ENCODE data around the gene CARF. TPM values are rescaled to one million over a fixed set of nuclear protein-coding genes. Genes with fewer than 3 reads are reported as not detected.
A peak's percentile ranks its signal among the peaks of the same experiment; 100 is the strongest.
"Not testable (repeated sequence)": the region's sequence is repeated elsewhere in the genome, so short reads cannot be mapped to it uniquely, and the experiment has no call there.

The CARF gene, protein sequence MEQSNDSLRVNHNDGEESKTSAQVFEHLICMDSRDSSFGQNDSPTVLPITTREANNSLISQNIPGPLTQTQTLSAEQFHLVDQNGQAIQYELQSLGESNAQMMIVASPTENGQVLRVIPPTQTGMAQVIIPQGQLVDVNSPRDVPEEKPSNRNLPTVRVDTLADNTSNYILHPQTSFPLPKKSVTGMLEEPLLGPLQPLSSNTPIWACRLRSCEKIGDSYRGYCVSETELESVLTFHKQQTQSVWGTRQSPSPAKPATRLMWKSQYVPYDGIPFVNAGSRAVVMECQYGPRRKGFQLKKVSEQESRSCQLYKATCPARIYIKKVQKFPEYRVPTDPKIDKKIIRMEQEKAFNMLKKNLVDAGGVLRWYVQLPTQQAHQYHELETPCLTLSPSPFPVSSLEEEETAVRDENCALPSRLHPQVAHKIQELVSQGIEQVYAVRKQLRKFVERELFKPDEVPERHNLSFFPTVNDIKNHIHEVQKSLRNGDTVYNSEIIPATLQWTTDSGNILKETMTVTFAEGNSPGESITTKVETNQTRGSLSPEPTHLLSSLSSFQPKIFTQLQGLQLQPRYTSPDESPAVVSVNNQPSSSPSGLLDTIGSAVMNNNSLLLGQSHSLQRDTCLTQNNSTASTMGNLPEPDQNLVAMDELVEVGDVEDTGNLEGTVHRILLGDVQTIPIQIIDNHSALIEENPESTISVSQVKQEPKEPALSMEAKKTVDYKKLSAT
- total RNA-seq = 1 to 10 TPM; 4.0 to 5.4 TPM

DNA sequence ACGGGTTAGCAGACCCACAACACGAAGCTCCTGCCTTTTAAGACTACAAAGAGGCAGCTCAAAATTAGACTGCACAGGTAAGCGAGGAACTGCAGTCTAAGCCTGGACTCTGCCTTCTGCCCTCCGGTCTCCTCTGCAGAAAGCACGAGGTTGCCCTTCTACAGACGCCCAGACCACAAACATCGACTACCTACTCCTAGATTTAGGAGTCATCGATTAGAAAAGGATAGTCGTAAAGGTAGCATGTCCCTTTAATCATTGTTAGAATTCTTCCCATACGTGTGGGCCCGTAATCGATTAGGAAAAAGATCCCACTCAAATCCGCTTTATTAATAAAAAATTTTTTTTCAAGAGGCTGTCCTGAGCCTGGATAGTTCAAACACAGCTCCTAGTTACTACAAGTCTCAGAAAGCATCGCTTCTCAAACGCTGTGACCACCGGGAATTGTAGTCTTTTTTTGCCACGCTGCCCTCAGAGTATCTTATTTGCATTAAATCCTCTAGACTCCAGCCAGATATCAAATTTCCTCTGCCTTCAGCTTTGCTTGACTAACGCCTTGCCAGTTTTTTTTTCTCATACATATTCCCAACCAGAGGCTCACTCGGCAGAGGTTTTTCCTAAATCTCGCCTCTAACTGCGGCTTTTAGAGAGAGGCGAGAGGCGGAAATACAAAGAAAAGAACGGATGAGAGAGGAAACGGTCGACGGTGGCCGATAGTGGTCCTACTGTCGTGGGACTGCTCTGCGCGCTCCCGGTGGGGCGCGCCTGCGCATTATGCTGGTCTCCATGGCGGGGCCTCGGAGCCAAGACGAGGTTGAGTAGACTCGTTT lies at the start of gene CARF, which contains the start of gene WDR12:
TSS of gene CARF (plus strand) at position 764 of the 830 bp plus-strand sequence. CDS start 29,628 bp downstream, outside the sequence.
TSS of gene WDR12 (minus strand) at position 162 of the 830 bp plus-strand sequence. CDS start 197 bp downstream, outside the sequence.
- DNase-seq = peak; percentile 95
- H3K27me3 Mint-ChIP-seq (ENCODE audit: low read depth) = no peaks in the 10 kb centered on the region
- H3K4me1 Mint-ChIP-seq (ENCODE audit: low read depth) = peaks cover 32% of the 10 kb centered on the region
- H3K27ac Mint-ChIP-seq = peak within 1 kb of the TSS; percentile 94
- H3K9me3 Mint-ChIP-seq = no peaks in the 10 kb centered on the region
- peak within 1 kb of the TSS; percentile 87 for H3K4me3 Mint-ChIP-seq
- CTCF ChIA-PET = interaction anchor here (1.1 to 1.9 kb wide), 3 partner anchors 41 to 323 kb away, joined by 3 to 8 read pairs (median 4); no protein-coding TSS in a partner anchor
- H3K36me3 Mint-ChIP-seq (ENCODE audit: low read depth) = peaks cover 5% of the 10 kb centered on the region
- intact Hi-C loops (cut with micrococcal nuclease) = loop anchor here (1.0 to 10.0 kb wide), 12 partner anchors 40 to 1129 kb away; partner anchors contain the start of genes ABI2, ALS2, BMPR2 and FAM117B

DNA sequence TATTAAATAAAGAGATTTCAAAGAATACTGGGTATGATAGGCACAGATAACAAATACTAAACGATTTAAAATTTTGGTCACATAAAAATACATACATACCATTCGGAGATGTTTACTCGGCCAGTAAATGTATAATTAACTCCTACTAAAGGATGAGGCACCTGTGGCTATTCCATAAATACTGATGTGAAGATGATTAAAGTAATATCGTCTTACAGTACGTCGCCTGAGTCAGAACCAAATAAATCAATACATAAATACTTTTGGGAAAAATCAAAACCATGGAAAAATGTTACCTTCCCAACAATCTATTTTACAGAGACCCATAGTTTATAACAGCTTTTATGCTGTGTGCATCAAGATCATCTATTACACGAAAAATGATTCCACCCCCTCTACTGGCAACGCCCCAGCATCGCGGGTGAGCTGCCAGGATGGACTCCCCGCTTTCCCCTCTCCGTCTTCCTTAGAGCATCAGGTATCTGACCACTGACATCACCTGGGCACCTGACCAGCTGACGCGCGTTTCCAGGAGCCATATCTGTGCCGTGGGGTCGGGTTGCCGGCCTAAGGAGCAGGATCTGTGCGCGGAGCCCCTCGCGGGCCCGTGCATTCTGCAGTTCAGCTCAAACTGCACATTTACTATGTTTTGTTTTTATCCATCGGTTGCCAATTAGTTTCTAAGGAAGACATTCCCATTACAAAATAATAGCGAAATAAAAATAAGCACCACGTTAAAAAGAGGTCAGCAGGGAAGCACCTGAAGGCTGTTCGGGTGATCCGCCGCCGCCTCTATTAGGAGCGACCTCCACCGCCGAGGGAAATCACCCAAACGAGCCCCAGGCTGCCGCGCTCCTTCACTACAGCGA lies 41.4 kb upstream of the CARF start:
- DNase-seq = peak; percentile 85
- H3K36me3 Mint-ChIP-seq (ENCODE audit: low read depth) = no peaks in the 10 kb centered on the region
- H3K4me3 Mint-ChIP-seq = peak overlapping the region; percentile 88
- CTCF ChIA-PET = interaction anchor here (0.6 to 5.1 kb wide), 22 partner anchors 9 to 946 kb away, joined by 3 to 30 read pairs (median 4); no protein-coding TSS in a partner anchor
- H3K4me1 Mint-ChIP-seq (ENCODE audit: low read depth) = peaks cover 7% of the 10 kb centered on the region
- H3K9me3 Mint-ChIP-seq = no peaks in the 10 kb centered on the region
- H3K27ac Mint-ChIP-seq = peak overlapping the region; percentile 72
- no peaks in the 10 kb centered on the region for H3K27me3 Mint-ChIP-seq (ENCODE audit: low read depth)
- intact Hi-C loops (cut with micrococcal nuclease) = loop anchor here (1.0 to 5.0 kb wide), 9 partner anchors 39 to 944 kb away; partner anchors contain the start of genes BMPR2, CYP20A1, FAM117B and NBEAL1

- Mint-ChIP-seq H3K36me3 (ENCODE audit: low read depth) (no peaks in the 10 kb centered on the region), H3K4me1 (ENCODE audit: low read depth) (peaks cover 7% of the 10 kb centered on the region), H3K4me3 (peak within 1 kb of the TSS; percentile 88), H3K27me3 (ENCODE audit: low read depth) (no peaks in the 10 kb centered on the region), H3K9me3 (no peaks in the 10 kb centered on the region), H3K27ac (peak within 1 kb of the TSS; percentile 74)
- CTCF ChIA-PET = interaction anchor here (0.6 to 5.1 kb wide), 14 partner anchors 10 to 299 kb away, joined by 3 to 30 read pairs (median 4); no protein-coding TSS in a partner anchor
- DNase-seq = peak; percentile 62
- intact Hi-C loops (cut with micrococcal nuclease) = loop anchor here (1.0 to 5.0 kb wide), 6 partner anchors 40 to 943 kb away; partner anchors contain the start of genes BMPR2, CYP20A1, FAM117B and NBEAL1
Observed at GRCh38 chr2:202871300-202872141, 40.6 kb upstream of the CARF start, which contains the start of gene ICA1L. Gene ICA1L (minus strand): TSS chr2:202871766. CDS start chr2:202829009, 42,757 bp downstream.

- H3K9me3 Mint-ChIP-seq = no peaks in the 10 kb centered on the region
- H3K4me1 Mint-ChIP-seq (ENCODE audit: low read depth) = no peaks in the 10 kb centered on the region
- no peaks in the 10 kb centered on the region for H3K27me3 Mint-ChIP-seq (ENCODE audit: low read depth)
- H3K27ac Mint-ChIP-seq = no peak overlapping the region
- DNase-seq = no peak
- CTCF ChIA-PET = no interaction called here
- H3K4me3 Mint-ChIP-seq = no peak overlapping the region
- H3K36me3 Mint-ChIP-seq (ENCODE audit: low read depth) = peaks cover 8% of the 10 kb centered on the region
- intact Hi-C loops (cut with micrococcal nuclease) = no loop called here
Observed at GRCh38 chr2:202877699-202878098, 34.4 kb upstream of the CARF start.

DNA sequence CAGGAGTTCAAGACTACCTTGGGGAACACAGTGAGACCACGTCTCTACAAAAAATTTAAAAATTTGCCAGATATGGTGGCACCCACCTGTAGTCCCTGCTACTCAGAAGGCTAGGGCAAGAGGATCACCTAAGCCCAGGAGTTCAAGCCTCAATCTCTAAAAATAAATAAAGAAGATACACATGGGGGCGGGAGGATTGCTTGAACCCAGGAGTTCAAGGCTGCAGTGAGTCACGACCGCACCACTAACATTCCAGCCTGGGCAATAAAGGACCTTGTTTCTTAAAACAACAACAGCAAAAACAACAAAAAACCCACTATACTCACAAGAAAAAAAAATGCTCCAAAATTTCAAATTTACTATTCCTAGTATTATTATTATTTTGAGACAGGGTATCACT lies 30.5 kb upstream of the CARF start:
- peaks cover 26% of the 10 kb centered on the region for H3K36me3 Mint-ChIP-seq (ENCODE audit: low read depth)
- H3K9me3 Mint-ChIP-seq = no peaks in the 10 kb centered on the region
- CTCF ChIA-PET = no interaction called here
- no peaks in the 10 kb centered on the region for H3K27me3 Mint-ChIP-seq (ENCODE audit: low read depth)
- no peak overlapping the region for H3K4me3 Mint-ChIP-seq
- intact Hi-C loops (cut with micrococcal nuclease) = no loop called here
- H3K27ac Mint-ChIP-seq = no peak overlapping the region
- no peaks in the 10 kb centered on the region for H3K4me1 Mint-ChIP-seq (ENCODE audit: low read depth)
- DNase-seq = no peak

DNA sequence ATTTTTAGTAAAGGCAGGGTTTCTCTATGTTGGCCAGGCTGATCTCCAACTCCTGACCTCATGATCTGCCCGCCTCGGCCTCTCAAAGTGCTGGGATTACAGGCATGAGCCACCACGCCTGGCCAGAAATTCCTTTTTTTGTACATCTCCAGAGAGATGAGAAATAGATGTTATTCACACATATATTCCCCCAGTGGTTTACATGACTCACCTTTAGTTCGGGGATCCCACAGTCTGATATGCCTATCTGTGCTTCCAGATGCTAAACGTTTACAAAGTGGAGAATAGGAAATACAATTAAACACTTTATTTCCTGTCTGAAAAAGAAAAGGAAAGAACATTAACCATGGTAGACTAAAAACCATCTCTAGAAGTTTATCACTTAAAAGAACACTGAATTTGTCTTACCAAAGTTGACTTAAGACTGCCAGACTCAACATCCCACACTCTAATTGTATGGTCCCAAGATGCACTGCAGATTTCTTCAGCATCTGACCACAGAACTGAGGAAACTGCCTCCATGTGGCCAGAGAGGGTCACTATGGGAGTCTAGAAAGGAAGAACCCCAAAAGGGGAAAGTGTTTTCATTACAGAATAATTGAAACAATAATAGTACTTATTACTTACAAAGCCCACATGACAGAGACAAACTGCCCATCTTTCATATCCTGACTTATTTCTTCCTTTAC lies 27.9 kb upstream of the CARF start:
- Mint-ChIP-seq H3K9me3 (no peaks in the 10 kb centered on the region), H3K4me1 (ENCODE audit: low read depth) (no peaks in the 10 kb centered on the region), H3K4me3 (no peak overlapping the region), H3K27ac (no peak overlapping the region), H3K27me3 (ENCODE audit: low read depth) (no peaks in the 10 kb centered on the region), H3K36me3 (ENCODE audit: low read depth) (peaks cover 31% of the 10 kb centered on the region)
- DNase-seq = no peak
- intact Hi-C loops (cut with micrococcal nuclease) = no loop called here
- CTCF ChIA-PET = interaction anchor here (0.6 kb wide), 1 partner anchor 569 kb away, joined by 5 read pairs; no protein-coding TSS in a partner anchor

- no peak overlapping the region for H3K27ac Mint-ChIP-seq
- no peak for DNase-seq
- H3K4me3 Mint-ChIP-seq = no peak overlapping the region
- intact Hi-C loops (cut with micrococcal nuclease) = no loop called here
- H3K4me1 Mint-ChIP-seq (ENCODE audit: low read depth) = no peaks in the 10 kb centered on the region
- H3K9me3 Mint-ChIP-seq = no peaks in the 10 kb centered on the region
- H3K27me3 Mint-ChIP-seq (ENCODE audit: low read depth) = no peaks in the 10 kb centered on the region
- peaks cover 28% of the 10 kb centered on the region for H3K36me3 Mint-ChIP-seq (ENCODE audit: low read depth)
- CTCF ChIA-PET = interaction anchor here (0.6 kb wide), 1 partner anchor 568 kb away, joined by 5 read pairs; no protein-coding TSS in a partner anchor
Observed at GRCh38 chr2:202885190-202885589, 26.9 kb upstream of the CARF start.

GRCh38 chr2:202905507-202905906 lies 6.6 kb upstream of the CARF start:
- H3K4me1 Mint-ChIP-seq (ENCODE audit: low read depth) = peaks cover 34% of the 10 kb centered on the region
- H3K27me3 Mint-ChIP-seq (ENCODE audit: low read depth); H3K27ac Mint-ChIP-seq; intact Hi-C loops (cut with micrococcal nuclease); DNase-seq; CTCF ChIA-PET; H3K9me3 Mint-ChIP-seq; H3K4me3 Mint-ChIP-seq: not testable (repeated sequence)
- H3K36me3 Mint-ChIP-seq (ENCODE audit: low read depth) = peaks cover 31% of the 10 kb centered on the region

GRCh38 chr2:202908186-202908585 lies 3.9 kb upstream of the CARF start:
- intact Hi-C loops (cut with micrococcal nuclease) = no loop called here
- Mint-ChIP-seq H3K27ac (no peak overlapping the region), H3K36me3 (ENCODE audit: low read depth) (peaks cover 31% of the 10 kb centered on the region), H3K4me1 (ENCODE audit: low read depth) (peaks cover 38% of the 10 kb centered on the region), H3K27me3 (ENCODE audit: low read depth) (no peaks in the 10 kb centered on the region), H3K9me3 (peaks cover 4% of the 10 kb centered on the region), H3K4me3 (no peak overlapping the region)
- CTCF ChIA-PET = no interaction called here
- DNase-seq = no peak

Measured in activated naive CD4-positive, alpha-beta T cell treated with anti-CD3 and anti-CD28 coated beads for 36 hours (primary cell).